ENCODE measurements around the gene POLD4.

Gene POLD4

GRCh38 chr11:67303835-67304411, 49.4 kb downstream of the POLD4 start:
- in situ Hi-C loops (cut with MboI; ENCODE audit: low sequenced_read_pairs): no loop called here

- in situ Hi-C loops (cut with MboI; ENCODE audit: low sequenced_read_pairs): no loop called here
Observed at GRCh38 chr11:67303132-67303834, 50.1 kb downstream of the POLD4 start, which contains the start of gene SSH3. SSH3 (plus strand) TSS chr11:67303530; CDS start chr11:67303626, 96 bp downstream.

GRCh38 chr11:67302571-67303131, 50.7 kb downstream of the POLD4 start:
- in situ Hi-C loops (cut with MboI; ENCODE audit: low sequenced_read_pairs): no loop called here

GRCh38 chr11:67301951-67302516, 51.3 kb downstream of the POLD4 start:
- in situ Hi-C loops (cut with MboI; ENCODE audit: low sequenced_read_pairs): no loop called here

- in situ Hi-C loops (cut with MboI; ENCODE audit: low sequenced_read_pairs): no loop called here
Observed at GRCh38 chr11:67301313-67301921, 51.9 kb downstream of the POLD4 start.
